ENCODE data around the gene PRKCA.

Gene PRKCA

GRCh38 chr17:66826856-66827255, 524.4 kb downstream of the PRKCA start:
- Histone ChIP-seq H3K4me1 (ENCODE audit: control insufficient read depth, insufficient read depth, low read length) (peaks cover 6% of the 10 kb centered on the region), H3K9me3 (ENCODE audit: control insufficient read depth, low read length) (no peaks in the 10 kb centered on the region), H3K27me3 (ENCODE audit: control insufficient read depth, insufficient read depth, low read length) (peaks cover 15% of the 10 kb centered on the region), H3K4me3 (ENCODE audit: low read length) (no peak overlapping the region), H3K36me3 (ENCODE audit: control insufficient read depth, insufficient read depth, low read length) (no peaks in the 10 kb centered on the region), H3K9ac (ENCODE audit: low read length) (no peak overlapping the region)

- Histone ChIP-seq H3K36me3 (ENCODE audit: control insufficient read depth, insufficient read depth, low read length) (no peaks in the 10 kb centered on the region), H3K4me3 (ENCODE audit: low read length) (no peak overlapping the region), H3K9ac (ENCODE audit: low read length) (no peak overlapping the region), H3K9me3 (ENCODE audit: control insufficient read depth, low read length) (no peaks in the 10 kb centered on the region), H3K4me1 (ENCODE audit: control insufficient read depth, insufficient read depth, low read length) (peaks cover 6% of the 10 kb centered on the region), H3K27me3 (ENCODE audit: control insufficient read depth, insufficient read depth, low read length) (peaks cover 31% of the 10 kb centered on the region)
Observed at GRCh38 chr17:66829386-66829864, 527.0 kb downstream of the PRKCA start.

- H3K27me3 ChIP-seq (ENCODE audit: control insufficient read depth, insufficient read depth, low read length), result peaks cover 35% of the 10 kb centered on the region
- H3K9me3 ChIP-seq (ENCODE audit: control insufficient read depth, low read length), result no peaks in the 10 kb centered on the region
- no peaks in the 10 kb centered on the region for H3K36me3 ChIP-seq (ENCODE audit: control insufficient read depth, insufficient read depth, low read length)
- peaks cover 6% of the 10 kb centered on the region for H3K4me1 ChIP-seq (ENCODE audit: control insufficient read depth, insufficient read depth, low read length)
- H3K4me3 ChIP-seq (ENCODE audit: low read length), result no peak overlapping the region
- H3K9ac ChIP-seq (ENCODE audit: low read length), result no peak overlapping the region
Observed at GRCh38 chr17:66829883-66830282, 527.5 kb downstream of the PRKCA start.

GRCh38 chr17:66830451-66830850, 528.0 kb downstream of the PRKCA start:
- H3K9ac ChIP-seq (ENCODE audit: low read length), result no peak overlapping the region
- H3K36me3 ChIP-seq (ENCODE audit: control insufficient read depth, insufficient read depth, low read length), result no peaks in the 10 kb centered on the region
- H3K27me3 ChIP-seq (ENCODE audit: control insufficient read depth, insufficient read depth, low read length), result peaks cover 40% of the 10 kb centered on the region
- H3K9me3 ChIP-seq (ENCODE audit: control insufficient read depth, low read length), result no peaks in the 10 kb centered on the region
- peaks cover 6% of the 10 kb centered on the region for H3K4me1 ChIP-seq (ENCODE audit: control insufficient read depth, insufficient read depth, low read length)
- no peak overlapping the region for H3K4me3 ChIP-seq (ENCODE audit: low read length)

- Histone ChIP-seq H3K27me3 (ENCODE audit: control insufficient read depth, insufficient read depth, low read length) (peaks cover 52% of the 10 kb centered on the region), H3K9ac (ENCODE audit: low read length) (no peak overlapping the region), H3K4me3 (ENCODE audit: low read length) (no peak overlapping the region), H3K36me3 (ENCODE audit: control insufficient read depth, insufficient read depth, low read length) (no peaks in the 10 kb centered on the region), H3K9me3 (ENCODE audit: control insufficient read depth, low read length) (no peaks in the 10 kb centered on the region), H3K4me1 (ENCODE audit: control insufficient read depth, insufficient read depth, low read length) (peaks cover 6% of the 10 kb centered on the region)
Observed at GRCh38 chr17:66831383-66832210, 529.2 kb downstream of the PRKCA start.

GRCh38 chr17:66833201-66833600, 530.8 kb downstream of the PRKCA start:
- H3K9ac ChIP-seq (ENCODE audit: low read length), result no peak overlapping the region
- H3K27me3 ChIP-seq (ENCODE audit: control insufficient read depth, insufficient read depth, low read length), result peaks cover 65% of the 10 kb centered on the region
- peaks cover 6% of the 10 kb centered on the region for H3K4me1 ChIP-seq (ENCODE audit: control insufficient read depth, insufficient read depth, low read length)
- no peaks in the 10 kb centered on the region for H3K9me3 ChIP-seq (ENCODE audit: control insufficient read depth, low read length)
- no peak overlapping the region for H3K4me3 ChIP-seq (ENCODE audit: low read length)
- no peaks in the 10 kb centered on the region for H3K36me3 ChIP-seq (ENCODE audit: control insufficient read depth, insufficient read depth, low read length)

- H3K4me3 ChIP-seq (ENCODE audit: low read length), result no peak overlapping the region
- no peaks in the 10 kb centered on the region for H3K9me3 ChIP-seq (ENCODE audit: control insufficient read depth, low read length)
- no peaks in the 10 kb centered on the region for H3K36me3 ChIP-seq (ENCODE audit: control insufficient read depth, insufficient read depth, low read length)
- peaks cover 65% of the 10 kb centered on the region for H3K27me3 ChIP-seq (ENCODE audit: control insufficient read depth, insufficient read depth, low read length)
- H3K4me1 ChIP-seq (ENCODE audit: control insufficient read depth, insufficient read depth, low read length), result peaks cover under 1% of the 10 kb centered on the region
- no peak overlapping the region for H3K9ac ChIP-seq (ENCODE audit: low read length)
Observed at GRCh38 chr17:66834426-66834918, 532.1 kb downstream of the PRKCA start.

GRCh38 chr17:66834919-66835454, 532.6 kb downstream of the PRKCA start, which contains the start of gene CACNG5:
Gene CACNG5 (plus strand): TSS chr17:66835117. CDS start chr17:66877333, 42,216 bp downstream.
- H3K4me1 ChIP-seq (ENCODE audit: control insufficient read depth, insufficient read depth, low read length), result no peaks in the 10 kb centered on the region
- H3K36me3 ChIP-seq (ENCODE audit: control insufficient read depth, insufficient read depth, low read length), result no peaks in the 10 kb centered on the region
- no peaks in the 10 kb centered on the region for H3K9me3 ChIP-seq (ENCODE audit: control insufficient read depth, low read length)
- H3K4me3 ChIP-seq (ENCODE audit: low read length), result no peak within 1 kb of the TSS
- peaks cover 61% of the 10 kb centered on the region for H3K27me3 ChIP-seq (ENCODE audit: control insufficient read depth, insufficient read depth, low read length)
- no peak within 1 kb of the TSS for H3K9ac ChIP-seq (ENCODE audit: low read length)

- Histone ChIP-seq H3K9me3 (ENCODE audit: control insufficient read depth, low read length) (no peaks in the 10 kb centered on the region), H3K36me3 (ENCODE audit: control insufficient read depth, insufficient read depth, low read length) (no peaks in the 10 kb centered on the region), H3K27me3 (ENCODE audit: control insufficient read depth, insufficient read depth, low read length) (peaks cover 61% of the 10 kb centered on the region), H3K4me1 (ENCODE audit: control insufficient read depth, insufficient read depth, low read length) (no peaks in the 10 kb centered on the region), H3K4me3 (ENCODE audit: low read length) (no peak overlapping the region), H3K9ac (ENCODE audit: low read length) (no peak overlapping the region)
Observed at GRCh38 chr17:66835476-66835875, 533.1 kb downstream of the PRKCA start.

- Histone ChIP-seq H3K9me3 (ENCODE audit: control insufficient read depth, low read length) (no peaks in the 10 kb centered on the region), H3K9ac (ENCODE audit: low read length) (no peak overlapping the region), H3K4me3 (ENCODE audit: low read length) (no peak overlapping the region), H3K27me3 (ENCODE audit: control insufficient read depth, insufficient read depth, low read length) (peaks cover 60% of the 10 kb centered on the region), H3K36me3 (ENCODE audit: control insufficient read depth, insufficient read depth, low read length) (no peaks in the 10 kb centered on the region), H3K4me1 (ENCODE audit: control insufficient read depth, insufficient read depth, low read length) (no peaks in the 10 kb centered on the region)
Observed at GRCh38 chr17:66836063-66837005, 533.9 kb downstream of the PRKCA start.

- Histone ChIP-seq H3K9me3 (ENCODE audit: control insufficient read depth, low read length) (no peaks in the 10 kb centered on the region), H3K9ac (ENCODE audit: low read length) (no peak overlapping the region), H3K36me3 (ENCODE audit: control insufficient read depth, insufficient read depth, low read length) (no peaks in the 10 kb centered on the region), H3K4me1 (ENCODE audit: control insufficient read depth, insufficient read depth, low read length) (no peaks in the 10 kb centered on the region), H3K4me3 (ENCODE audit: low read length) (no peak overlapping the region), H3K27me3 (ENCODE audit: control insufficient read depth, insufficient read depth, low read length) (peaks cover 56% of the 10 kb centered on the region)
Observed at GRCh38 chr17:66837226-66837625, 534.8 kb downstream of the PRKCA start.

Measured in mucosa of stomach (tissue), 1 donor.